DND-41 (cell line): ENCODE measurements around the gene GAD1.

Source experiments
- CTCF ChIP-seq: IDR thresholded peaks from 2 replicates; pipeline ENCODE4 v1.5.1; 2012; ENCODE audit warnings: borderline replicate concordance, low read length, moderate library complexity, mild to moderate bottlenecking; ENCODE audit not compliant: poor library complexity, severe bottlenecking; ENCODE audit errors: extremely low read depth
- EZH2 ChIP-seq: IDR thresholded peaks from 3 replicates; pipeline ENCODE4 v1.6.1; 2012; ENCODE audit warnings: borderline replicate concordance, low read depth, mild to moderate bottlenecking, moderate library complexity, low read length, inconsistent platforms; ENCODE audit not compliant: severe bottlenecking

- TF ChIP-seq CTCF (no peak), EZH2 (no peak)
Observed at GRCh38 chr2:170897108-170897507, 80.4 kb downstream of the GAD1 start.
